Choroid plexus epithelial cell (primary cell): ENCODE data around the gene GAS2.
A peak's percentile ranks its signal among the peaks of the same experiment; 100 is the strongest.

Experiments
- DNase-seq: peaks from one replicate; pipeline ENCODE4 v3.0.0-alpha.2; 2010; ENCODE audit warnings: low read depth
- H3K4me3 ChIP-seq: 2 replicates; pipeline ENCODE4 v1.5.1; 2011; ENCODE audit warnings: low read depth, mild to moderate bottlenecking, control low read depth, low read length, moderate library complexity
- CTCF ChIP-seq: conservative IDR thresholded peaks from 2 replicates; pipeline ENCODE4 v1.5.1; 2011; ENCODE audit warnings: low read depth, mild to moderate bottlenecking, control low read depth, inconsistent platforms, low read length, moderate library complexity

GAS2 gene

GRCh38 chr11:22809893-22810292 lies 143.5 kb downstream of the GAS2 start:
- DNase-seq = no peak
- H3K4me3 ChIP-seq = no peak overlapping the region
- no peak for TF ChIP-seq CTCF

GRCh38 chr11:22822203-22822602 lies 155.8 kb downstream of the GAS2 start:
- no peak for DNase-seq
- no peak overlapping the region for H3K4me3 ChIP-seq
- TF ChIP-seq CTCF = no peak

GRCh38 chr11:22828373-22828772 lies 162.0 kb downstream of the GAS2 start:
- H3K4me3 ChIP-seq = no peak overlapping the region
- no peak for TF ChIP-seq CTCF
- no peak for DNase-seq

- DNase-seq = peak; percentile 94
- H3K4me3 ChIP-seq = peak within 1 kb of the TSS; percentile 88
- TF ChIP-seq CTCF = peak; percentile 73
Observed at GRCh38 chr11:22829231-22830081, 163.0 kb downstream of the GAS2 start, which contains the start of gene SVIP. Gene SVIP (minus strand): TSS chr11:22829801. CDS start chr11:22829748, 53 bp downstream.

- no peak for TF ChIP-seq CTCF
- peak overlapping the region; percentile 88 for H3K4me3 ChIP-seq
- DNase-seq = no peak
Observed at GRCh38 chr11:22830082-22830414, 163.6 kb downstream of the GAS2 start.

- no peak for TF ChIP-seq CTCF
- no peak for DNase-seq
- H3K4me3 ChIP-seq = no peak overlapping the region
Observed at GRCh38 chr11:22832315-22833015, 166.1 kb downstream of the GAS2 start.
